ENCODE results near the gene ATP5PO. TPM values are rescaled to one million over a fixed set of nuclear protein-coding genes. Genes with fewer than 3 reads are reported as not detected.
"Not testable (repeated sequence)": the region's sequence is repeated elsewhere in the genome, so short reads cannot be mapped to it uniquely, and the experiment has no call there.

Gene ATP5PO
- total RNA-seq, 4 donors from 2014 or later, result 115 to 162 (median 139) TPM

- no peak overlapping the region for H3K4me3 ChIP-seq (ENCODE audit: low read depth, poor library complexity, severe bottlenecking)
- no peak for DNase-seq (ENCODE audit: low spot score in 2 of 2)
- intact Hi-C loops (cut with DNase I; ENCODE audit: low total_unique reads), result no loop called here
- 91 to 98% methylated on average over 7 of the region's 7 CpGs for WGBS, 2 donors
- TF ChIP-seq POLR2A (IDR thresholded peaks at IDR 0.05) (no peak), CTCF (IDR thresholded peaks at IDR 0.05) (no peak)
Observed at GRCh38 chr21:33874161-33874560, 41.4 kb downstream of the ATP5PO start.

- DNase-seq (ENCODE audit: low spot score in 2 of 2), result no peak
- intact Hi-C loops (cut with DNase I; ENCODE audit: low total_unique reads), result no loop called here
- TF ChIP-seq POLR2A (IDR thresholded peaks at IDR 0.05), result no peak
- TF ChIP-seq CTCF (IDR thresholded peaks at IDR 0.05), result no peak
- 67 to 74% methylated on average over 4 of the region's 4 CpGs for WGBS, 2 donors
- H3K4me3 ChIP-seq (ENCODE audit: low read depth, poor library complexity, severe bottlenecking), result no peak overlapping the region
Observed at GRCh38 chr21:33872881-33873515, 42.6 kb downstream of the ATP5PO start.

GRCh38 chr21:33871171-33871570 is 44.4 kb downstream of the ATP5PO start:
- intact Hi-C loops (cut with DNase I; ENCODE audit: low total_unique reads), result no loop called here
- H3K4me3 ChIP-seq (ENCODE audit: low read depth, poor library complexity, severe bottlenecking), result no peak overlapping the region
- DNase-seq (ENCODE audit: low spot score in 2 of 2), result no peak
- TF ChIP-seq POLR2A (IDR thresholded peaks at IDR 0.05), result no peak
- no peak for TF ChIP-seq CTCF (IDR thresholded peaks at IDR 0.05)
- 86 to 89% methylated on average over 5 of the region's 5 CpGs for WGBS, 2 donors

GRCh38 chr21:33870768-33871167 is 44.8 kb downstream of the ATP5PO start:
- 83 to 85% methylated on average over 4 of the region's 4 CpGs for WGBS, 2 donors
- DNase-seq (ENCODE audit: low spot score in 2 of 2), result no peak
- H3K4me3 ChIP-seq (ENCODE audit: low read depth, poor library complexity, severe bottlenecking), result no peak overlapping the region
- TF ChIP-seq CTCF (IDR thresholded peaks at IDR 0.05) (no peak), POLR2A (IDR thresholded peaks at IDR 0.05) (no peak)
- intact Hi-C loops (cut with DNase I; ENCODE audit: low total_unique reads), result no loop called here

- TF ChIP-seq CTCF (IDR thresholded peaks at IDR 0.05) (no peak), POLR2A (IDR thresholded peaks at IDR 0.05) (no peak)
- DNase-seq (ENCODE audit: low spot score in 2 of 2), result no peak
- intact Hi-C loops (cut with DNase I; ENCODE audit: low total_unique reads), result no loop called here
- H3K4me3 ChIP-seq (ENCODE audit: low read depth, poor library complexity, severe bottlenecking), result no peak overlapping the region
Observed at GRCh38 chr21:33869873-33870272, 45.7 kb downstream of the ATP5PO start.

GRCh38 chr21:33867868-33868267 is 47.7 kb downstream of the ATP5PO start:
- DNase-seq (ENCODE audit: low spot score in 2 of 2); H3K4me3 ChIP-seq (ENCODE audit: low read depth, poor library complexity, severe bottlenecking); intact Hi-C loops (cut with DNase I; ENCODE audit: low total_unique reads): not testable (repeated sequence)
- WGBS, 2 donors, result 75% methylated on average over 13 of the region's 13 CpGs
